Esophagus muscularis mucosa (tissue), 4 donors: ENCODE measurements around the gene IL36A.

Experiments used
- EP300 ChIP-seq: sonication (generic); formaldehyde crosslinking; IDR thresholded peaks from one replicate; pipeline ENCODE4 v1.6.1; 2017; ENCODE audit warnings: antibody characterized with exemption
- POLR2A ChIP-seq: fragments of 450-650 bp; IDR thresholded peaks from one replicate; pipeline ENCODE4 v1.6.1; 2017; ENCODE audit warnings: antibody characterized with exemption, moderate library complexity, mild to moderate bottlenecking, low read depth
- POLR2AphosphoS5 ChIP-seq, 2 donors: sonication (generic); formaldehyde crosslinking; IDR thresholded peaks; one replicate each; pipeline ENCODE4 v1.6.1; 2017; ENCODE audit warnings: antibody characterized with exemption in 2 of 2
- TF ChIP-seq, protein P1 (sequence below), 3 experiments: fragments of 200-600 bp in 2 of 3; fragments of 450-650 bp in 1 of 3; sonication (generic) in 2 of 3; IDR thresholded peaks; one replicate each; pipeline ENCODE4 v1.5.1; 2017 to 2019; ENCODE audit warnings: antibody characterized with exemption in 3 of 3, mild to moderate bottlenecking in 2 of 3, moderate library complexity in 1 of 3

- TF ChIP-seq, protein P1, sequence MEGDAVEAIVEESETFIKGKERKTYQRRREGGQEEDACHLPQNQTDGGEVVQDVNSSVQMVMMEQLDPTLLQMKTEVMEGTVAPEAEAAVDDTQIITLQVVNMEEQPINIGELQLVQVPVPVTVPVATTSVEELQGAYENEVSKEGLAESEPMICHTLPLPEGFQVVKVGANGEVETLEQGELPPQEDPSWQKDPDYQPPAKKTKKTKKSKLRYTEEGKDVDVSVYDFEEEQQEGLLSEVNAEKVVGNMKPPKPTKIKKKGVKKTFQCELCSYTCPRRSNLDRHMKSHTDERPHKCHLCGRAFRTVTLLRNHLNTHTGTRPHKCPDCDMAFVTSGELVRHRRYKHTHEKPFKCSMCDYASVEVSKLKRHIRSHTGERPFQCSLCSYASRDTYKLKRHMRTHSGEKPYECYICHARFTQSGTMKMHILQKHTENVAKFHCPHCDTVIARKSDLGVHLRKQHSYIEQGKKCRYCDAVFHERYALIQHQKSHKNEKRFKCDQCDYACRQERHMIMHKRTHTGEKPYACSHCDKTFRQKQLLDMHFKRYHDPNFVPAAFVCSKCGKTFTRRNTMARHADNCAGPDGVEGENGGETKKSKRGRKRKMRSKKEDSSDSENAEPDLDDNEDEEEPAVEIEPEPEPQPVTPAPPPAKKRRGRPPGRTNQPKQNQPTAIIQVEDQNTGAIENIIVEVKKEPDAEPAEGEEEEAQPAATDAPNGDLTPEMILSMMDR (IDR thresholded peaks at IDR 0.05), result no peak
- TF ChIP-seq POLR2AphosphoS5 (IDR thresholded peaks at IDR 0.05) (no peak), POLR2A (no peak), EP300 (no peak)
These were observed at the start of gene IL36A for GRCh38 chr2:113005030-113005509.
